Stimulated activated CD4-positive, alpha-beta T cell treated with anti-CD3 and anti-CD28 coated beads, Interleukin-15, amount 100 ng/mL, for 24 hours (primary cell): ENCODE results near the gene NHLRC2.

Experiments used
- DNase-seq: peaks from one replicate; pipeline ENCODE4 v3.0.0-alpha.2; 2020

The NHLRC2 gene

GRCh38 chr10:113865901-113866300 lies 11.4 kb downstream of the NHLRC2 start:
- no peak for DNase-seq

GRCh38 chr10:113866551-113867394 lies 12.3 kb downstream of the NHLRC2 start:
- no peak for DNase-seq

DNA sequence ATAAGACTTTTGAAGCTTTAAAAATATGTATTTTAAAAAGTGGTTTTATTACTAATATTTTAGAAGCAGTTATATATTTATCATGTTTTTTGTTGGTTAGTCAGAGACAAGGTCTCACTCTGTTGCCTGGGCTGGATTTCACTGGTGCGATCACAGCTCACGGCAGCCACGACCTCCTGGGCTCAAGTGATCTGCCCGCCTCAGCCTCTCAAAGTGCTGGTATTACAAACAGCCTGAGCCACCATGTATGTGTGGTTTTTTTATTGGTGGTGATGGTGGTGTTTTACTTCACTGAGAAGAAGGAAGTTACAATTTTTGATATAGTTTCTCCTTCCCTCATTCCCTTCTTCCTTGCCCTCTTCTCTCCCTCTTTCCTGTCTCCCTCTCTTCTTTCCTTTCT lies 13.4 kb downstream of the NHLRC2 start:
- DNase-seq, result no peak

DNA sequence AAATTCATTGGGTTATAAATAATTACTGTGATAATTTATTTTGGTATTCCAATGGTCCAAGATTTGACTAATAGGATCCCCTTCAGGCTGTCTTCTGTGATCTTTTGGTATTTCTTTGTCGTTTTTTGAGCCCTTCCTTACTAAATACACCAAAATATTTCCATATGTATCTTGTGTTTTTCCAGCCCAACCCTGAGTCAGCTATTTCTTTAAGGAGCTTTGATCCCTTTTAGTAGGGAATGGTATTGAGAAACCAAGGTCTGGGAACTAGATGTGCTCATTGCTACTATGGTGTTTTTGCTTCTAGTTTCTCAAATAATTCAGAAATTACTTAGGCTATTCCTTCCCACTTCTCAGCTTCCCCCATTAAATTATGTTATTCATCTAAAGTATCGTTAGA lies 15.3 kb downstream of the NHLRC2 start:
- DNase-seq, result no peak

- DNase-seq, result no peak
Observed at GRCh38 chr10:113872139-113873030, 17.9 kb downstream of the NHLRC2 start.

- DNase-seq, result no peak
Observed at GRCh38 chr10:113875212-113875611, 20.8 kb downstream of the NHLRC2 start.

DNA sequence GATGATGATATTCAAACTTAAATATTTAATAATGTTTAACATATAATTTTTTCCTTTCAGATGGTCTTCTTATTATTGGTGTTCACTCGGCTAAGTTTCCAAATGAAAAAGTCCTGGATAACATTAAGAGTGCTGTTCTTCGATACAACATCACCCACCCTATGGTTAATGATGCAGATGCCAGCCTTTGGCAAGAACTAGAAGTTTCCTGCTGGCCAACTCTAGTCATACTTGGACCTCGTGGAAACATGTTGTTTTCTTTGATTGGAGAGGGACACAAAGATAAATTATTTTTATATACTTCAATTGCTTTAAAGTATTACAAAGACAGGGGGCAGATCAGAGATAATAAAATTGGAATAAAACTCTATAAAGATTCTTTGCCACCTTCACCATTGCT lies 22.0 kb downstream of the NHLRC2 start:
- no peak for DNase-seq

- no peak for DNase-seq
Observed at GRCh38 chr10:113879691-113880090, 25.2 kb downstream of the NHLRC2 start.

GRCh38 chr10:113880236-113880635 lies 25.8 kb downstream of the NHLRC2 start:
- DNase-seq, result no peak

- no peak for DNase-seq
Observed at GRCh38 chr10:113882240-113882639, 27.8 kb downstream of the NHLRC2 start.

GRCh38 chr10:113889911-113890310 lies 35.5 kb downstream of the NHLRC2 start:
- DNase-seq, result no peak

DNA sequence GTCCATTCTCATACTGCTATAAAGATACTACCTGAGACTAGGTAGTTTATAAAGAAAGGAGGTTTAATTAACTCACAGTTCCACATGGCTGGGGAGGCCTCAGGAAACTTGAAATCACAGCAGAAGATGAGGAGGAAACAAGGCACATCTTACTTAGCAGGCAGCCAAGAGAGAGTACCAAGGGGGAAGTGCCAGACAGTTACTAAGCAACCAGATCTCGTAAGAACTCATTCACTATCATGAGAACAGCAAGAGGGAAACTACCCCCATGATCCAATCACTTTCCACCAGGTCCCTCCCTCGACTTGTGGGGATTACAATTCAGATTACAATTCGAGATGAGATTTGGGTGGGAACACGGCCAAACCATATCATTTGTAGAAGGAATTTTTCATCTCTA lies 36.3 kb downstream of the NHLRC2 start:
- DNase-seq, result no peak

DNA sequence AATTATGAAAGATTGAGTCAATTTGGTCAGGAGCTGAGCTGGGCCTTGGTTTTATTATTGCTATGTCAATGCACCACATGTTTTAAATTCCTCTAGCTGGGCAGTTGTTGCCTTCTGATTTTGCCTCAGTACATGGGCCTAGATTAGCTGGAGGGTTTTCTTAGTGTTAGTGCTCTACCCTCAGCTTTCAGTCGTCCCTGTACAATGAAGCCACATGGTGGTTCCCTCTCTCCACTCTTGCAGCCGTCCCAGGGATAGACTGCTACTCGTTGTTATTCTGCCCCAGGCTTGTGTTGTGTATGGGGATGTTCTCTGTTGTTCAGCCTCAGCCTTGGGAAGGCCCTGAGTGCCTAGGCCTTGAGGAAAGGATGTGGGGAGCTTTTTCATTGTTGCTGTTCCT lies 37.0 kb downstream of the NHLRC2 start:
- DNase-seq, result no peak

GRCh38 chr10:113893570-113893969 lies 39.1 kb downstream of the NHLRC2 start:
- no peak for DNase-seq

GRCh38 chr10:113894581-113894980 lies 40.1 kb downstream of the NHLRC2 start:
- no peak for DNase-seq

GRCh38 chr10:113895018-113895417 lies 40.6 kb downstream of the NHLRC2 start:
- no peak for DNase-seq

- DNase-seq, result no peak
Observed at GRCh38 chr10:113897693-113898618, 43.5 kb downstream of the NHLRC2 start.

GRCh38 chr10:113899952-113900598 lies 45.6 kb downstream of the NHLRC2 start:
- DNase-seq, result no peak

GRCh38 chr10:113905756-113906155 lies 51.3 kb downstream of the NHLRC2 start:
- DNase-seq, result no peak

DNA sequence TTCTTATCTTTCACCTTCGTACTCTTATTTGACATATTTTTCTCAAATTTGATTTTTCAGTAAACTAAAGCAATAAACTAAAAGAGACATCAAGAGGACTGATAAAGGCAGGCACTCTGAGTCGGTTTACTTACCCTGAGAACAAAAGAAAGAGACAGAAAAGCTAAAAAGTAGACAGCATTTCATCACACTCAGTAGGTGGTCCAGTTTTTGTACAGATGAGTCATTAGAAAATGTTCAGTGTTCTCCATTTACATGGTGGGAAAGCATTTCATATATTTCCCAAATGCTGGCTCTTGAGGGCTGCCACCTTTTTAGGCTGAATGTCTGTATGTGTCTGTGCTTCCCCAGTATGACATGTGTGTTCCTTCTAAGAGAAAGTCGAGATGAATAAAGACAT lies 52.7 kb downstream of the NHLRC2 start:
- DNase-seq, result no peak

DNA sequence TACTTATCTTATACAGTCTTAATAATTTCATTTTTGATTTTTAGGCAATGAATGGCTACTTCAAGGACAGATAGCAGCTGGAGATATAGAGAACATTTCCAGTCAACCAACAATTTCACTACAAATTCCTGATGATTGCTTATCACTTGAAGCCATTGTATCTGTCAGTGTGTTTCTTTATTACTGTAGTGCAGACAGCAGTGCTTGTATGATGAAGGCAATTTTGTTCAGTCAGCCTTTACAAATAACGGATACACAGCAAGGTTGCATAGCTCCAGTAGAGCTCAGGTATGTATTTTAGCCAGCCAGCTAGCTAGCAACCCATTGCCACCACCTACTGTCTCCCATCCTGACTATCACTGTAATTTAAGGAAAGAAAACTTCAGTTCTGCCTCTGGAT lies 53.8 kb downstream of the NHLRC2 start:
- DNase-seq, result no peak

GRCh38 chr10:113911113-113911512 lies 56.7 kb downstream of the NHLRC2 start:
- DNase-seq, result no peak
